Left lobe of liver (tissue), 2 donors: ENCODE data around the gene NBEA. TPM values are rescaled to one million over a fixed set of nuclear protein-coding genes. Genes with fewer than 3 reads are reported as not detected.

Experiments used
- ATAC-seq: fragments of 200-7000 bp; cut with Tn5 transposase; one replicate; pipeline ENCODE4 v1.9.1; 2020; ENCODE audit warnings: mild to moderate bottlenecking, moderate library complexity
- DNase-seq: peaks from one replicate; pipeline ENCODE4 v3.0.0-alpha.2; 2020; ENCODE audit warnings: low spot score
- total RNA-seq: library from RNA; stranded (reverse); gene quantifications from one replicate; pipeline ENCODE4 v1.2.1, GENCODE V29; 2021
- donor health status: DM: no; HTN: no; CAD: no; lungs with moderate emphysema.
- donor health status: DM: no; HTN: yes; CAD: no.

The NBEA gene
- total RNA-seq, 1 donor from 2014 or later, result 0.40 TPM

GRCh38 chr13:35489050-35489449 is 547.0 kb downstream of the NBEA start:
- ATAC-seq (no peak), DNase-seq (no peak)

GRCh38 chr13:35496006-35496405 is 553.9 kb downstream of the NBEA start:
- no peak for ATAC-seq
- no peak for DNase-seq

GRCh38 chr13:35496761-35497386 is 554.8 kb downstream of the NBEA start:
- DNase-seq (no peak), ATAC-seq (no peak)

GRCh38 chr13:35498231-35498630 is 556.2 kb downstream of the NBEA start:
- ATAC-seq (no peak), DNase-seq (no peak)

DNA sequence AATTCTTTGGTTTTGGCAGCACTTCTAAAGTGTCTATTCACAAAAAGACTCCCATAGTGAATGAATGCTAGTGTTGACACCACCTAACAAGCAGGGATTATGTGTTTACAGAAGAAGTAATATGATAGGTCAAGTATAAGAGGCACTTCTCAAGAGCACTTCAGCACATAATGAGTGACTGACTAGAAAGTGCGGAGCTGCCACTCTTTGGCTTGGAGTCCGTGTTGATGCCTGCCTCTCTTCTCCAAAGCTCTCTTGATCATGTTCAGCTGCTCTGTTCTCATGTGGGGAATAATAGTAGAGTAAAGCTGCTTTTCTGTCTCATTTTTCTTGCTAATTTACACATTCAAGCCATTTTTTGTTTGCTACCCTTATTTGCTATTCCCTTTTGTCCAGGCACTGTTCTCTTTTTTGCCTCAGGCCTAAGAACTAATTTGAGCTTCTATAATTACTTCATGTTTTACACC is 557.2 kb downstream of the NBEA start:
- no peak for ATAC-seq
- DNase-seq, result no peak

DNA sequence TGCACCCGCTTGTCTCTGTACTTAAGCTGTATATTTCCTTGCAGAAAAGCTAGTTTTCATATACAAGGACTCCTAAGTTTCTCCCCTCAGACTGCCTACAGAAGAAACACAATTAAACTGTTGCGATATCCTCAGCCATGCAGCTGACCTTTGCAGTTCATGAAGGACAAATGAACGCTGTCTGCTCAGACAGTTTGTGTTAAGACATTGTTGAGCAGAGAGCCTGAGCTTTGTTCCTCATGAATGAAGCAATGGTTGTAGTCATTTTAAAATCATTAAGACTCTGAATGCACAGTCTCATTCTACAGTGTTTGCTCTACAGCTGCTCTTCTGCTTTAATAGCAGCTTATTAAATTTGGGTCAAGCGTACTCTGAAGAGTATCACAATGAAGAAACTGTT is 557.6 kb downstream of the NBEA start:
- ATAC-seq (no peak), DNase-seq (no peak)

DNA sequence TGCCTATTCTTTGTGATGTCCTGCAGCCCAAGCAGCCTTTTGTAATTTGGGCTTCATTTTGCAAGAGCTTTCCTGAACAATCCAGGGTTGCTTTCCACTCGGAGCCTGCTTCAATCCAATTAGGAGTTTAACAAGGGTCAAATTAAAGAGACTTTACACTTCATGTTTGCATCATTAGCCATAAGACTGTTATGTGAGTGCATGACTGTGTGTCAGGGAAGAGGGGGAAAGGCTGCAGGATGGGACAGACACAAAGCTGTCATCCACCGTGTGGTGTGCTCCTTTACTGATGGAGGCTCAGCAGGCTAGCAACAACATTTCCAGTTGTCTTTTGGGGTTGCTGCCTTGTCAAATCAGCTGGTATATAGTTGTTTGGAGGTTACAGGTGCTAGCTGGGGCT is 558.1 kb downstream of the NBEA start:
- ATAC-seq (no peak), DNase-seq (no peak)

DNA sequence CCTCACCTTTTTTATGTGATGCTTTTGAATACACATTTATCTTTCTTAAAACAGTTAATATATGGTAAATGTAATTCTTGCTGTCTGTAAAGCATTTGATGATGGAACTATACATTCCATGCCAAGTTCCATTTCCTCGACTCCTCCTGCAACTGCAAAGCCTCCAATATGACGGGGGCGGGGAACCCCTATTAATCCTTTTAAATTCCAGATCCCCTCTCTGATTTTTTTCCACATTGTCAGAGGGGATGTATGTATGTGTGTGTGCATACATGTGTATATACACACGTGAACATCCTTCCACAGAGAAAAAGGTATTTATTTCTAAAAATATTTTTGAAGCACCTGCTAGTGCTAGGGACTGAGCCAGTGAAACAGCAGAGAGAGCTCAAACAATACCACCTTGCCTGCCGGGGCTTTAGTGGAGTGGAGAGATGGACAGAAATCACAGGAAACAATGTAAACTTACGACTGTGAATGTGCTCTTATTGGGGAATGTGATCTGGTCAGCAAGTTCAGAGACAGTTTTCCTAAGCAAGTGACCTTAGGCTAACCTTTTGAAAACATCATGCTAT is 559.7 kb downstream of the NBEA start:
- DNase-seq (no peak), ATAC-seq (no peak)

DNA sequence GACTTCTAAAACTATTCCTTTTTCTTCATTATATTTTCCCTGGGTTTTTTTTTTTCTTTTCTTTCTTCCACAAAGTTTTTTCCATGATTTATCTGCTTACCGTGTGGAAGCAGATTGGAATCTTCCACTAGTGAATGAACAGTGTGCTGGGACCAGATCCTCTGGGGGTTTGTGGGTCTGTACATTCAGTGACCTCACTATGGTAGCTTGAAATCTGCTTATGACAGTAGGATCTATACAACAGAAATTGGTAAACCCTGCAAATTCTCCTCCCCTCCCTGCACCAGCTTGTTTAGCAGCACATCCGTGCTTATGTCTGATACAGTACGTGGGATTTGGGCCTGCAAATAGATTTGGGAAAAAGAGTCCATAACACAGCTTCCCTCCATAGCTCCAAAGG is 560.4 kb downstream of the NBEA start:
- DNase-seq (no peak), ATAC-seq (no peak)

GRCh38 chr13:35512271-35512920 is 570.3 kb downstream of the NBEA start:
- no peak for DNase-seq
- no peak for ATAC-seq

GRCh38 chr13:35514061-35514477 is 572.0 kb downstream of the NBEA start:
- no peak for ATAC-seq
- DNase-seq, result no peak

- ATAC-seq (no peak), DNase-seq (no peak)
These were observed 572.9 kb downstream of the NBEA start for GRCh38 chr13:35514801-35515502.

- no peak for DNase-seq
- no peak for ATAC-seq
These were observed 576.4 kb downstream of the NBEA start for GRCh38 chr13:35518337-35518946.

- ATAC-seq (no peak), DNase-seq (no peak)
These were observed 582.1 kb downstream of the NBEA start for GRCh38 chr13:35524171-35524570.

DNA sequence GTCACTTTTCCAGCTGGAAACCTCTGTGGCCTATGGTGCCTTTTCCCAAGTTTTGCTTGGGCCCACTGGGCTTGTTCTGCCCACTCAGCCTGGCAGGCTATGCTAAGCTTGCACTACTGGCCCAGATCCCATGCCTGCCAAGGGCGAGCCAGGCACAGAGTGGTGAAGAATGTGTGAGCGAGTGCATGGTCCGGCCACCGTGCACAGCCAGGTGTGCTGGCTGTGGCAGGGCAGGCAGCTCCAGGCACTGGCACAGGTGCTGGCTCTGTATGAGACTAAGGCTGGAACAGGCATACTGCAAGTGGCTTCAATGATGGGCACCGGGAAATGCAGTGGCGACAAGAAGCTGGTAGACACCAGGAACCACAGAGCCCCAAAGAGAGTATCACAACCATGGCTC is 584.5 kb downstream of the NBEA start:
- DNase-seq, result no peak

GRCh38 chr13:35527451-35527850 is 585.4 kb downstream of the NBEA start:
- DNase-seq (no peak), ATAC-seq (no peak)

More for the DNA sequence above, 584.5 kb downstream of the NBEA start:
- ATAC-seq, result no peak

DNA sequence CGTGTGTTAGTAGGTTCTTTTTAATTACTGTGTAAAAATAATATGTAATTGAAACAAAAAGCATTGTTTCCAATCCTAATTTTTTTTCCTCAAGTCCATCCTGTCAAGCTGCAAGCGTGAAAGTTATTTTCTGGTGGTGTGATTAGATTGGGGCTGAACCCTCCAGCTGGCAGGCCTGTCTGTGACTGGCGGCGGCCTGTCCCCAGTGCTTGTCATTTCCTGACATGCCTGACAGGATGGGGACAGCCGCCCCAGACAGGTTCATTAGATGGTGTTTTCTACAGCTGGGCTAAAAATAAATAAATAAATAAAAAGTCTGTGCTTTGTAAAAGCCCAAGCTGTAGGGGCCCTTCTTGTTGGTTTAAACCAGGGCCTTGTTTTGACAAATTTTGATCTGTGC is 588.1 kb downstream of the NBEA start:
- DNase-seq, result no peak
- no peak for ATAC-seq

DNA sequence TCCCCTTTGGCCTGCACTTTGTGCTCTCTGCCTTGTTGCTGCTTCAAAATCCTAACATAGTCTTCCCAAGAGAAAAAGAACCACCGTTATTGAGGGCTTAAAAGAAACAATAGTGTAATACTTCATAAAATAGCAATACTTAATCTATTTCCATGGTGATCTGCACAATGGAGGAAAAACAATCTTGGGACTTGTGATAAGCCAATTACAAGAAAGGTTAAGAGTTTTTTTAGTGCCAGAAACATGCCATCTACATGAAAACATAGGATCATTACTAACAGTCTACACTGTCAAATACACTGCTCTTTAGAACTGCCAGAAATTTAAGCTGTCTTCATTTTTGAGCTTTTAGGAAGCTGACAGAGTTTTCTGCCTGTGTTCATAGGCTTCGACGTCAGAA is 588.5 kb downstream of the NBEA start:
- no peak for DNase-seq
- ATAC-seq, result no peak

GRCh38 chr13:35531526-35531925 is 589.5 kb downstream of the NBEA start:
- no peak for DNase-seq
- ATAC-seq, result no peak

DNA sequence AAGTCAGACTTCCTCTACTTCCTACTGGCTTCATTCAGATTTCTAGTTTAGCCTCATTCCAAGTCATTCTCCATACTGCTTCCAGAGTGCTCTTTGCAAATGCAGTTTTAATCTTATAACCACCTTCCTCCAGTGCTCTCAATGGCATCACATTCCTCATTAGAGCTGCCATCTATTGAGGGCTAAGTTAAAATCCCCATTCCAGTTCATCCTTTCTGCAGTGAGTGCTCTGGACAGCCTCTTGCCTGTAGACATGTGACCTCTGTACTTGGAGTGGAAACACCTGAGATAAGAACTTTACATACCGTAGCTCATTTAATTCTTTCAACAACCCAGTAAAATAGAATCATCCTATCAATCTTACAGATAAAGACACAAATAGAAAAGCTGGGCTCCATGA is 592.3 kb downstream of the NBEA start:
- ATAC-seq, result no peak
- DNase-seq, result no peak

DNA sequence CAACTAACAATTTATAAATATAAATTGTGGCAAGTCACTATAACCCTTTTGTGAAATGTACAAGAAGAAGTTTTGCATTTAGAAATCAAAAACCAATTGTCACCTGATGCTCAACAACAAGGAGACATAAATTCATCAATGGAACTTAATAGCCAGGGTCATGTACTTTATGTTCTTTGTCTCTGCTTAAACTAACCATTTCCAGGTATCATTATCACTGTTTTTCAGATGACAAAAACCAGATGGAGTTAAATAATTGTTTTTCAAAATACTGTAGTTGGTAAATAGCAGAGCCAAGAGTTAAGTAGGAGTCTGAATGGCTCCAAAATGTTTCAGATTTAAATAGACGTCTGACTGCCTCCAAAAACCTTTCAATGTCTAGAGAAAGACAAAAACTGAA is 606.7 kb downstream of the NBEA start:
- ATAC-seq, result no peak
- no peak for DNase-seq
